ENCODE results near the gene NRN1L.
A peak's percentile ranks its signal among the peaks of the same experiment; 100 is the strongest.
"Not testable (repeated sequence)": the region's sequence is repeated elsewhere in the genome, so short reads cannot be mapped to it uniquely, and the experiment has no call there.

NRN1L gene

GRCh38 chr16:67881621-67882161 is 3.0 kb upstream of the NRN1L start:
- no peak for DNase-seq (ENCODE audit: extremely low read depth in 1 of 2, low read depth in 1 of 2)

- DNase-seq (ENCODE audit: extremely low read depth in 1 of 2, low read depth in 1 of 2): no peak
Measured at GRCh38 chr16:67882374-67883145, 2.1 kb upstream of the NRN1L start.

- DNase-seq (ENCODE audit: extremely low read depth in 1 of 2, low read depth in 1 of 2): no peak
Measured at GRCh38 chr16:67883146-67883871, 1.4 kb upstream of the NRN1L start.

GRCh38 chr16:67883872-67884261 is 818 bp upstream of the NRN1L start:
- peak; percentile 22 to 71 for DNase-seq (ENCODE audit: extremely low read depth in 1 of 2, low read depth in 1 of 2)

GRCh38 chr16:67885545-67885944 is 860 bp downstream of the NRN1L start:
- no peak for DNase-seq (ENCODE audit: extremely low read depth in 1 of 2, low read depth in 1 of 2)

GRCh38 chr16:67885976-67886375 is 1.3 kb downstream of the NRN1L start:
- DNase-seq (ENCODE audit: extremely low read depth in 1 of 2, low read depth in 1 of 2): no peak

- no peak for DNase-seq (ENCODE audit: extremely low read depth in 1 of 2, low read depth in 1 of 2)
Measured at GRCh38 chr16:67886387-67886786, 1.7 kb downstream of the NRN1L start.

- DNase-seq (ENCODE audit: extremely low read depth in 1 of 2, low read depth in 1 of 2): no peak
Measured at GRCh38 chr16:67888331-67888730, 3.6 kb downstream of the NRN1L start.

- DNase-seq (ENCODE audit: extremely low read depth in 1 of 2, low read depth in 1 of 2): no peak
Measured at GRCh38 chr16:67892375-67892774, 7.7 kb downstream of the NRN1L start.

- peak; percentile 83 to 90 for DNase-seq (ENCODE audit: extremely low read depth in 1 of 2, low read depth in 1 of 2)
Measured at GRCh38 chr16:67892899-67893742, 8.4 kb downstream of the NRN1L start, which contains the start of gene PSKH1. Gene PSKH1 (plus strand): TSS chr16:67893254. CDS start chr16:67908750, 15,496 bp downstream.

- no peak for DNase-seq (ENCODE audit: extremely low read depth in 1 of 2, low read depth in 1 of 2)
Measured at GRCh38 chr16:67893743-67894399, 9.2 kb downstream of the NRN1L start.

- no peak for DNase-seq (ENCODE audit: extremely low read depth in 1 of 2, low read depth in 1 of 2)
Measured at GRCh38 chr16:67897231-67897630, 12.5 kb downstream of the NRN1L start.

GRCh38 chr16:67901734-67902133 is 17.0 kb downstream of the NRN1L start:
- no peak for DNase-seq (ENCODE audit: extremely low read depth in 1 of 2, low read depth in 1 of 2)

GRCh38 chr16:67902831-67903230 is 18.1 kb downstream of the NRN1L start:
- DNase-seq (ENCODE audit: extremely low read depth in 1 of 2, low read depth in 1 of 2): no peak

- DNase-seq (ENCODE audit: extremely low read depth in 1 of 2, low read depth in 1 of 2): no peak
Measured at GRCh38 chr16:67907397-67908180, 22.9 kb downstream of the NRN1L start.

GRCh38 chr16:67909056-67909742 is 24.5 kb downstream of the NRN1L start:
- no peak for DNase-seq (ENCODE audit: extremely low read depth in 1 of 2, low read depth in 1 of 2)

- DNase-seq (ENCODE audit: extremely low read depth in 1 of 2, low read depth in 1 of 2): no peak
Measured at GRCh38 chr16:67910158-67910557, 25.5 kb downstream of the NRN1L start.

GRCh38 chr16:67914758-67915495 is 30.2 kb downstream of the NRN1L start:
- DNase-seq (ENCODE audit: extremely low read depth in 1 of 2, low read depth in 1 of 2): no peak

- DNase-seq (ENCODE audit: extremely low read depth in 1 of 2, low read depth in 1 of 2): not testable (repeated sequence)
Measured at GRCh38 chr16:67915496-67915769, 30.7 kb downstream of the NRN1L start.
